Measurements from ENCODE around the gene DPP8. TPM values are rescaled to one million over a fixed set of nuclear protein-coding genes. Genes with fewer than 3 reads are reported as not detected.
A peak's percentile ranks its signal among the peaks of the same experiment; 100 is the strongest.

The DPP8 gene
- total RNA-seq, 6 experiments from 2014 or later: 7.6 to 12.3 (median 10.3) TPM

GRCh38 chr15:65394936-65395335 lies 122.6 kb downstream of the DPP8 start:
- Histone ChIP-seq H3K36me3 (no peaks in the 10 kb centered on the region), H3K9me3 (no peaks in the 10 kb centered on the region), H3K4me1 (no peaks in the 10 kb centered on the region), H3K4me3 (no peak overlapping the region), H3K27me3 (no peaks in the 10 kb centered on the region), H3K27ac (no peak overlapping the region)
- 50% methylated on average over 2 of the region's 9 CpGs for WGBS (ENCODE audit: insufficient coverage, low coverage, low lambda C conversion rate, missing lambda C conversion rate)
- TF ChIP-seq CTCF (IDR thresholded peaks at IDR 0.05) (no peak), POLR2A (IDR thresholded peaks at IDR 0.05) (no peak)
- intact Hi-C loops (cut with DNase I): no loop called here
- ATAC-seq: no peak
- DNase-seq: peak in 1 of 3 donors; percentile 2

- no peak for ATAC-seq
- Histone ChIP-seq H3K4me3 (no peak overlapping the region), H3K9me3 (no peaks in the 10 kb centered on the region), H3K27me3 (no peaks in the 10 kb centered on the region), H3K36me3 (no peaks in the 10 kb centered on the region), H3K4me1 (no peaks in the 10 kb centered on the region), H3K27ac (no peak overlapping the region)
- TF ChIP-seq CTCF (IDR thresholded peaks at IDR 0.05) (no peak), POLR2A (IDR thresholded peaks at IDR 0.05) (no peak)
- 78% methylated on average over 9 of the region's 11 CpGs for WGBS (ENCODE audit: insufficient coverage, low coverage, low lambda C conversion rate, missing lambda C conversion rate)
- intact Hi-C loops (cut with DNase I): no loop called here
- DNase-seq: peak in 1 of 3 donors; percentile 11
Observed at GRCh38 chr15:65394280-65394789, 123.2 kb downstream of the DPP8 start.

GRCh38 chr15:65393557-65393956 lies 123.9 kb downstream of the DPP8 start:
- no CpG with 5 or more reads among the region's 8 CpGs for WGBS (ENCODE audit: insufficient coverage, low coverage, low lambda C conversion rate, missing lambda C conversion rate)

GRCh38 chr15:65393091-65393490 lies 124.4 kb downstream of the DPP8 start:
- WGBS (ENCODE audit: insufficient coverage, low coverage, low lambda C conversion rate, missing lambda C conversion rate): 93% methylated on average over 7 of the region's 13 CpGs
- Histone ChIP-seq H3K4me1 (no peaks in the 10 kb centered on the region), H3K4me3 (no peak overlapping the region), H3K27me3 (no peaks in the 10 kb centered on the region), H3K27ac (no peak overlapping the region), H3K36me3 (no peaks in the 10 kb centered on the region), H3K9me3 (no peaks in the 10 kb centered on the region)
- ATAC-seq: no peak
- DNase-seq: peak in 1 of 3 donors; percentile 30
- intact Hi-C loops (cut with DNase I): no loop called here
- TF ChIP-seq CTCF (IDR thresholded peaks at IDR 0.05) (no peak), POLR2A (IDR thresholded peaks at IDR 0.05) (no peak)

More at GRCh38 chr15:65393557-65393956, 123.9 kb downstream of the DPP8 start:
- Histone ChIP-seq H3K4me1 (no peaks in the 10 kb centered on the region), H3K36me3 (no peaks in the 10 kb centered on the region), H3K27ac (no peak overlapping the region), H3K9me3 (no peaks in the 10 kb centered on the region), H3K27me3 (no peaks in the 10 kb centered on the region), H3K4me3 (no peak overlapping the region)
- intact Hi-C loops (cut with DNase I): no loop called here
- no peak for TF ChIP-seq CTCF (IDR thresholded peaks at IDR 0.05)
- TF ChIP-seq POLR2A (IDR thresholded peaks at IDR 0.05): no peak
- peak in 1 of 3 donors; percentile 36 for DNase-seq
- ATAC-seq: no peak

Small RNAs within 50 kb of the gene (small RNA-seq; reads per million reads assigned to genes)
- 0 reads per million in 2 experiments for gene AC105129.1
- gene RF00019: 0 reads per million in 2 experiments
- 0 reads per million in 2 experiments for gene RNU6-19P

Other genes starting within 250 kb of the DPP8 start
- gene PARP16, start 230.8 kb downstream of the DPP8 start, total RNA-seq: 10 to 100 TPM in 1 of 6 experiments, 1 to 10 TPM in 5; 6.9 to 11.3 (median 8.5) TPM
- gene RNU5A-1, start 221.6 kb downstream of the DPP8 start, total RNA-seq: not detected
- gene RNU5B-1, start 213.0 kb downstream of the DPP8 start, total RNA-seq: 10 to 100 TPM in 2 of 6 experiments, not detected in 4; 11.0 to 35.4 TPM
- not detected for gene IGDCC3, start 139.7 kb downstream of the DPP8 start, total RNA-seq
- under 1 TPM in 1 of 6 experiments, not detected in 5; 0.02 TPM for gene IGDCC4, start 94.7 kb downstream of the DPP8 start, total RNA-seq
- 10 to 100 TPM; 48.7 to 73.9 (median 61.7) TPM for gene HACD3, start 12.8 kb upstream of the DPP8 start, total RNA-seq
- 10 to 100 TPM; 15.3 to 19.8 (median 17.4) TPM for gene INTS14, start 93.4 kb upstream of the DPP8 start, total RNA-seq
- gene SLC24A1, start 104.2 kb upstream of the DPP8 start, total RNA-seq: 1 to 10 TPM; 1.7 to 5.0 (median 4.8) TPM